Measurements from ENCODE around the gene PRPF8. TPM values are rescaled to one million over a fixed set of nuclear protein-coding genes. Genes with fewer than 3 reads are reported as not detected.
A peak's percentile ranks its signal among the peaks of the same experiment; 100 is the strongest.

PRPF8 gene
- total and polyA plus RNA-seq, 4 donors: 50.2 to 110 (median 82.3) TPM

GRCh38 chr17:1714427-1714979 lies 29.8 kb upstream of the PRPF8 start (continued):
- TF ChIP-seq GABPA (IDR thresholded peaks at IDR 0.05 in 1 of 2, conservative IDR thresholded peaks at IDR 0.05 in 1 of 2) (peak in 1 of 2 donors; percentile 19), HNF4A (conservative IDR thresholded peaks at IDR 0.05) (peak; percentile 73 to 81)

GRCh38 chr17:1713878-1714426 lies 29.3 kb upstream of the PRPF8 start:
- peaks cover 11 to 24% (median 14%) of the 10 kb centered on the region in 4 donors for H3K36me3 ChIP-seq (ENCODE audit: control insufficient read depth in 4 of 4, insufficient read depth in 3 of 4, low read depth in 1 of 4, low read length in 3 of 4)
- DNase-seq (ENCODE audit: low spot score): peak; percentile 41
- no peaks in the 10 kb centered on the region for H3K27me3 ChIP-seq (ENCODE audit: control insufficient read depth in 4 of 4, insufficient read depth in 4 of 4, low read length in 3 of 4)
- peak overlapping the region; percentile 95 to 96 for H3K27ac ChIP-seq (ENCODE audit: low read depth in 1 of 2, low read length in 2 of 2)
- no peak overlapping the region for H3K9ac ChIP-seq (ENCODE audit: low read depth in 1 of 2, low read length in 2 of 2)
- H3K4me3 ChIP-seq (ENCODE audit: low read depth in 1 of 3, low read length in 3 of 3): peak overlapping the region; percentile 68 to 96 (median 89)
- 7% methylated on average over 11 of the region's 11 CpGs for WGBS
- no peak for TF ChIP-seq SP1 (IDR thresholded peaks at IDR 0.05)
- TF ChIP-seq RAD21 (IDR thresholded peaks at IDR 0.05): peak; percentile 68 to 80
- TF ChIP-seq CTCF (IDR thresholded peaks at IDR 0.05; ENCODE audit: low read depth, low read length, missing input control): peak; percentile 43
- TF ChIP-seq YY1 (IDR thresholded peaks at IDR 0.05): no peak
- no peak for TF ChIP-seq FOXA1 (IDR thresholded peaks at IDR 0.05)
- TF ChIP-seq ATF3 (IDR thresholded peaks at IDR 0.05): no peak
- TF ChIP-seq HNF4A (conservative IDR thresholded peaks at IDR 0.05): no peak
- TF ChIP-seq REST (IDR thresholded peaks at IDR 0.05): no peak
- TF ChIP-seq HNF4G (IDR thresholded peaks at IDR 0.05): no peak
- TF ChIP-seq RXRA (IDR thresholded peaks at IDR 0.05): peak; percentile 5 to 17
- TF ChIP-seq MAX (IDR thresholded peaks at IDR 0.05): no peak
- no peak for TF ChIP-seq ZBTB33 (IDR thresholded peaks at IDR 0.05)
- H3K4me1 ChIP-seq (ENCODE audit: control insufficient read depth in 4 of 4, insufficient read depth in 4 of 4, low read length in 3 of 4): peaks cover 13 to 62% (median 30%) of the 10 kb centered on the region in 4 donors
- no peaks in the 10 kb centered on the region for H3K9me3 ChIP-seq (ENCODE audit: control insufficient read depth in 4 of 4, low read length in 3 of 4)

Measured in liver (tissue), 9 donors.